Measurements from ENCODE around the gene PEX6.

PEX6 gene, protein sequence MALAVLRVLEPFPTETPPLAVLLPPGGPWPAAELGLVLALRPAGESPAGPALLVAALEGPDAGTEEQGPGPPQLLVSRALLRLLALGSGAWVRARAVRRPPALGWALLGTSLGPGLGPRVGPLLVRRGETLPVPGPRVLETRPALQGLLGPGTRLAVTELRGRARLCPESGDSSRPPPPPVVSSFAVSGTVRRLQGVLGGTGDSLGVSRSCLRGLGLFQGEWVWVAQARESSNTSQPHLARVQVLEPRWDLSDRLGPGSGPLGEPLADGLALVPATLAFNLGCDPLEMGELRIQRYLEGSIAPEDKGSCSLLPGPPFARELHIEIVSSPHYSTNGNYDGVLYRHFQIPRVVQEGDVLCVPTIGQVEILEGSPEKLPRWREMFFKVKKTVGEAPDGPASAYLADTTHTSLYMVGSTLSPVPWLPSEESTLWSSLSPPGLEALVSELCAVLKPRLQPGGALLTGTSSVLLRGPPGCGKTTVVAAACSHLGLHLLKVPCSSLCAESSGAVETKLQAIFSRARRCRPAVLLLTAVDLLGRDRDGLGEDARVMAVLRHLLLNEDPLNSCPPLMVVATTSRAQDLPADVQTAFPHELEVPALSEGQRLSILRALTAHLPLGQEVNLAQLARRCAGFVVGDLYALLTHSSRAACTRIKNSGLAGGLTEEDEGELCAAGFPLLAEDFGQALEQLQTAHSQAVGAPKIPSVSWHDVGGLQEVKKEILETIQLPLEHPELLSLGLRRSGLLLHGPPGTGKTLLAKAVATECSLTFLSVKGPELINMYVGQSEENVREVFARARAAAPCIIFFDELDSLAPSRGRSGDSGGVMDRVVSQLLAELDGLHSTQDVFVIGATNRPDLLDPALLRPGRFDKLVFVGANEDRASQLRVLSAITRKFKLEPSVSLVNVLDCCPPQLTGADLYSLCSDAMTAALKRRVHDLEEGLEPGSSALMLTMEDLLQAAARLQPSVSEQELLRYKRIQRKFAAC

DNA sequence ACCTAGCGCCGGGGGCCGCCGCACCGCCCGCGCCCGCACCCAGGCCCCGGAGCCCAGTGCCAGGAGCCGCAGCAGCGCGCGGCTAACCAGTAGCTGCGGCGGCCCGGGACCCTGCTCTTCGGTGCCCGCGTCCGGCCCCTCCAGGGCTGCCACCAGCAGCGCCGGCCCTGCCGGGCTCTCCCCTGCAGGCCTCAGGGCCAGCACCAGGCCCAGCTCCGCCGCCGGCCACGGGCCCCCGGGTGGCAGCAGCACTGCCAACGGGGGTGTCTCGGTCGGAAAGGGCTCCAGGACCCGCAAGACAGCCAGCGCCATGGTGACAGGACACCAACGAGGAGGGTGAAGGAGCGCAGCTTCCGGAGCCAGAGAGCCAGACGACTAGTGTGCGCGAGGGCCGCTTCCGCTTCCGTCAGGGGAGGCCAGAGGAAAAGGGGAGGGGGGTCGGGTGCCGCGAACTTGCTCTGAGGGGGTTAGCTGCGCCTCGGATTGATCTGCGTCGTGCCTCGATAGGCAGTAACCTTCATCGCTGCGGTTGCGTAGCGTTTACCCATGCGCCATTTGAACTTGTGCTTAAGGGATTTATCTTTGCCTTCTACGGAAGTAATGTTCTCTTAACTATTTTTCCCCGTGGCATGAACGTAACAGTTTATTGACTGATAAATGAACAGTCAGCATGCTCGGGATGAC, at the start of gene PEX6:
Gene PEX6 (minus strand): TSS at position 343 of the 684 bp plus-strand sequence. CDS start 31 bp downstream, at position 312.
- no peak for DNase-seq (ENCODE audit: low read depth, low spot score)

DNA sequence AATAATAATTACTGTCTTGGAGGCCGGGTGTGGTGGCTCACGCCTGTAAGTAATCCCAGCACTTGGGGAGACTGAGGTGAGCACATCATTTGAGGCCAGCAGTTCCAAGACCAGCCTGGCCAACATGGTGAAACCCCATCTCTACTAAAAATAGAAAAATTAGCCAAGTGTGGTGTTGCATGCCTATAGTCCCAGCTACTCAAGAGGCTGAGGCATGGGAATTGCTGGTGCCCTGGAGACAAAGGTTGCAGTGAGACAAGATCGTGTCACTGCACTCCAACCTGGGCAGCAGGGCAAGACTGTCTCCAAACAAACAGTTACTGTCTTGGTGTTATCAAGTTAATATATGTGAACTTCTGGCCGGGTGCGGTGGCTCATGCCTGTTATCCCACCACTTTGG, 47.4 kb upstream of the PEX6 start:
- no peak for DNase-seq (ENCODE audit: low read depth, low spot score)

DNA sequence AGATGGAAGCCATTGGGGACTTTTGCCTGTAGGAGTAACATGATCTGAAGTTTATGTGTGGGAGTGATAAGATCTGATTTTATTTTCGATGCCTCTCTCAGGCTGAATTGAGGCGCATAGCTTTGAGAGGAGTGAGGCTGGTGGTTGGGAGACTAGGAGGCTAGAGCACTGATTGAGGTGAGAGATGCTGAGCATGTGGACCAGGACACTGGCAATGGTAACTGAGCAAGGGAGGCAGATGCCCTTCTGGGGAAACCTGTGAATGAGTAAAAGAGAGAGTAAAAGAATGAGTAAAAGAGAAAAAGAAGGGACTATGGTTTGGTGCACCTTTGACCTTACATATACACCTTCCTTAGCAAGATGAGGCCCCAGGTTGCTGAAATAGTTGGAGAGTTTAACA, 45.5 kb upstream of the PEX6 start:
- no peak for DNase-seq (ENCODE audit: low read depth, low spot score)

DNA sequence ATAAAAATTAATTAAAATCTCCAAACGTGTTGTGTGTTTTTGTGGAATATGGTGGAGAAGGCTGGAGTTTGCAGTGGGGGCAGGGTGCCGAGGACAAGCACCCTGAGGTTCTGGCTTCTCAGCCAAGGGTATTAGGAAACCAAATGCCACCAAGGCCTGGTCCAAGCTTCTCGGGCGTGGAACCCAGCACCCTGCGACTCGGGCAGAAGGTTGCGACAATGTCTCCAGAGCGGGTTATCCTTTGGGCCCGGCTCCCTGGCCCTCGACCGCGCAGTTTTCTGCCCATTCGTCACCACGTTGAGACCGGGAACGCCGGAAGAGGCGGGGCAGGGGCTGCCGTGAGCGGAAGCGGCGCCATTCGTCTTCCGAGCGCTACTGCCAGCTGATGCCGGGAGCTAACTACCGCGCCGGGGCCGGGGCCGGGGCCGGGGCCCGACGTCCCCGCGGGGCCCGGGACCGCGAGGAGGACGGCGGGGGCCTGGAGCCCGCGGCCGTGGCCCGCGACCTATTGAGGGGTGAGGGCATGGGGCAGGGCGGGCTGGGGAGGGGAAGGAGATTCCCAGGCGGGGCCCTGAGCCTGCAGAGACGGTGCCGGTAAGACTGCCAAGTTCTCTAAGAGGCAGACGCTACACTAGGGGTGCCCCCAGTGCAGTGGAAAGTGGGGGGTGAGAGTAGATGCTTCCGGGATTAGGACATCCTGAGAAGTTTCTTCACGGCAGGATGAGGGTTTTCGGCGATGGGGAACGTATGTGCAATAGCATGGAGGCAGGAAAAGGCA, 42.5 kb upstream of the PEX6 start, which contains the start of gene RRP36:
Gene RRP36 (plus strand): TSS at position 354 of the 778 bp plus-strand sequence. CDS start 32 bp downstream, at position 386.
- no peak for DNase-seq (ENCODE audit: low read depth, low spot score)

DNA sequence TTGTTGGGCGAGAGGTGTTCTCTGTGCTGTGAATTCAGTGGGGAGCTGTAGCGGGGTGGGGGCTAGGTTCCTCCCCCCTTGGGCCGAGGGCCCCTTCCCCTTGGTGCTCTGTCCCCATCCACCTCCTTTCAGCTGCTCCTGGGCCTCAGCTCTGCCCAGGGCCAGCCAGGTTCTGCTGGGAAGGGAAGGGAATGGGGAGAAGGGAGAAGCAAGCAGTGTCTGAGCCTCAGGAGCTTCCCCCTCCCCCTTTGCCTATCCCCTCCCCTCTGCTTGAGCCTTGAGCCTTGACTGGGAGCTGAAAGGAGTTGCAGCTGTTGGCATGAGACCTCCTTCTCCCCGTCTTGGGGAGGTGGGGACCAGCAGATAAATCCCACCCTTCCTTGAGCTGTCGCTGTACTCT, 41.9 kb upstream of the PEX6 start:
- no peak for DNase-seq (ENCODE audit: low read depth, low spot score)

DNA sequence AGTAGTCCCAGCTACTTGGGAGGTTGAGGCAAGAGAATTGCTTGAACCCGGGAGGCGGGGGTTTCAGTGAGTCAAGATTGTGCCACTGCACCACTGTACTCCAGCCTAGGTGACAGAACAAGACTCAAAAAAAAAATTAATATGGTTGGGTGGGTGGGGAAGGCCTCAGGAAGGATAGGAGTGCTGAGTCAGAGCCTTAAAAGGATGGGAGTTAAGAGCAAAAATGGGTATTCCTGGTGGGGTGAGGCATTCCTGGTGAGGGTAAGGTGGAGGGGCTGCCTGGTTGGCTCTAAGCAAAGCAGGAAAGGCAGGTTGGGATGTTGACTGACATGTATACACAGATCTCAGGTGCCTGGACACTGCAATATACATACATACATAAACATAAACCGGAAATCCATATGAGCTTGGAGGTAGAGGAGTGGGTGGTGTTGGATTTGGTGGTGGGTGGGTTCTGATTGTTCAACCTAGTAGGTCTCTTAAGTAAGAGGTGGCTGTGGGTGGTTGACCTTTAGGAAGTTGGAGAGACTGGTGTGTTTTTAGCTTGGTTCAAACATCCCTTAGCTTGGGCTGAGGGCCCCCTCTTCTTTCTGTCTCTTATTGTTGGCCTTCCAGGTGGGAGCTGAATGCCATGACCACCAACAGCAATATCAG, 41.2 kb upstream of the PEX6 start:
- no peak for DNase-seq (ENCODE audit: low read depth, low spot score)

DNA sequence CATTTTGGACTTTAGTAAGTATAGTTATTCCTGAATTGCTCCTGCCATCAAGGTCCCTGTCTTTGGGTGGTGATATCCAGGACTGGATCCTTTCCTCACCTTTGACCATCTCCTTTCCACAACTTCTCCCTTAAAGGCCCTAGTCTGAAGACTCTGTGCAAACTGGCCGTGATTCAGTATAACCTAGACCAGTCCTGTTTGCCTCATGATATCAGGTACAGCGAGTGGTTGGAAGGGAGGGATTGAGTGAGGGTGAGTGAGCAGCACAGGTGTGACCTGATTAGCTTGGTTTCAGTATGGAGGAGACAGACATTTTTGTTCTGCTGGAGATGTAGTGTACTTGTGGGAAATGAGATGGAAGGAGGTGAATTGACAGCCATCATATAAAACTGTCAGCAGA, 40.2 kb upstream of the PEX6 start:
- DNase-seq (ENCODE audit: low read depth, low spot score): no peak

DNA sequence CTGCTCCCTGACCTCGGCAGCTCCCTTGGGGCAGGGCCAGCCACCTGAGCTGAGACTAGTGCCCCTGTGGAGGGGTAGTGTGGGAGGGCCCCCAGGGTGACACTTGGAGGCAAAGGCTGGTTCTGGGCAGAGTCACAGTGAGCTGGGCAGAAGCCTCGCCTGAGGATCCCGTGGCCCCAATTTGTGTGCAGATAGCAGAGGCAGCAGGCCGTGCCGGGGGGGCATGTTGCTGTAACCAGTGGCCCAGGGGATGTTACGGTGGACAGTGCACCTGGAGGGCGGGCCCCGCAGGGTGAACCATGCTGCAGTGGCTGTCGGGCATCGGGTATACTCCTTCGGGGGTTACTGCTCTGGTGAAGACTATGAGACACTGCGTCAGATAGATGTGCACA, 38.0 kb upstream of the PEX6 start:
- DNase-seq (ENCODE audit: low read depth, low spot score): no peak

DNA sequence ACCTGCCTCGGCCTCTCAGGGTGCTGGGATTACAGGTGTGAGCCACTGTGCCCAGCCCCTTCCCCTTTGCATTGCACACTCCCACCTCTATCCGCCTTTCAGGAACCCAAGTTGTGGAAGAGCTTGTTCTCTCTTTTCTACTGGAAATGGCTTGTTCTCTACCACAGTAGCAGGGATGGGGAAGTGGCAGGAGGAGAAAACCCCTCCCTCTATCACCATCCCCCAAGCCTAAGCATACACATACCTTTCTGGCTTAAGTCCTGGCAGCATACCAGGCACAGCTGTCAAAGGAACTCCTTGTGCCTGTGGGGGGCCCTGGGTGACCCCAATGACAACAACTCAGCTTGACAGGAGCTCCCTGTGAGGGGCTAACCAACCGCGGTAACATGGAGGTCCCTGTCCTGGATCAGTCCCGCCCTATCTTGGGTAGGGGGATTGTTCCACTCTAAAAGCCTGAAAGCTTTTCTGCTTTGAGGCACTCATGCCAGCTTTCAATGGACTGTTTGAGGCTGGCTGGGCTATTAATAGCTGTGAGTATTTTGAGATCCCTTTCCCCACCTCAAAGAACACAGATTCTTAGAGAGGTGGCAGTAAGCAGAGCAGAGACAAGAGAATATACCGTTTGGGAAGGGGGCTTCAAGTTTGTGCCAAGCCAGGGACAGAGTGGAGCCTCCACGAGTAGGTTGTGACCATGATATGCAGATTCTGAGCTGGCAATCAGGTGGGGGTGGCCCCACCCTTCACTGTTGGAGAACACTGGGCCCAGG, 37.4 kb upstream of the PEX6 start:
- DNase-seq (ENCODE audit: low read depth, low spot score): no peak

DNA sequence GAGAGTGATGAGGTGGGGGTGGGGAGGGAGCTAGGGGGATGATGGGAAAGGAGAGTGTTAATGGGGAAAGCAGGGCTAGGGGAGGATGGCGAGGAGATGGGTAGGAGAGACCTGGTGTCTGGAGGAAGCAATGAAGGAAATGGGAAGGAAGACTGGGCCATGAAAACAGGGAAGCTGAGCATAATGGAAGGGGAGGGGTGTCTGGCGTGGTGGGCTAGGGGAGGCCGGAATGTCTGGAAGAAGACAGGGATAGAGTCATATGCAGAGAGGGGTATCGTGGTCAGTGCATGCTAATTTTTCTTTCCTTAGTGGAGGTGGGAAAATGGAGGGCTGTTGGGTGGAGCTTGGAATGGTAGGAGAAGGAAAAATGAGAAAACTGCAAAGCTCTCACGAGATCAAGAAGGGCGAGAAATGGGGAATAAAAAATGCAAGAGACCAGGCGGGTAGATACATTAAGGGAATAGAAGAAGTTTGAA, 35.5 kb upstream of the PEX6 start:
- no peak for DNase-seq (ENCODE audit: low read depth, low spot score)

DNA sequence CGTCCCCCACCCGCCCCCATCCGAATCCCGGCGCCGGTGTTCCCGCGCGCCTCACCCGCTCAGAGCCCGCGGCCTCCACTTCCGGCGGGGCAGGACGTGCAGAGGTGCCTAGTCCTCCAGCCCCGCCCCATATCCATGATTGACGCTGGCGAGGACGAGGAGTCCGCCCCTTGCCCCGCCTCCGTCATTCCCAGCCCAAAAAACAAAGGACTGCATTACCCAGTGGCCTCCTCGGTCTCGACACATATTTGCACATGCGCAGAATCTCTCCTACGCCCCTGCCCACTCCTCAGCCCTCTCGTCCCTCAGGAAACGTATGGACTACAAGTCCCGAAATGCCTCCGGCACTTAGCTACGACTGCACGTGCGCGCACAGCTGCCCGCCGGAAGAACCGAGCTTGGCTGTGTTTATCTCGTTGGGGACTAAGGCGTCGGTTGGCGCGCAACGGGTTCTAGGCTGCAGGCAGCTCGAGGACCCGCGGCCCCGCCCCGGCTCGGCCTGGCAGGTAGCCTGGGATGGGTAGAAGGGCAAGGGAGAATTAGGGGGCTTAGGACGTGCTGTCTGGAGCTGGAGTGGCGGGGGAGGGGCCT, 35.0 kb upstream of the PEX6 start, which contains the start of the genes KLHDC3 and MEA1:
Gene KLHDC3 (plus strand): TSS at position 407 of the 591 bp plus-strand sequence. CDS start 2,944 bp downstream, outside the sequence.
Gene MEA1 (minus strand): TSS at position 104 of the 591 bp plus-strand sequence. CDS start 133 bp downstream, outside the sequence.
- peak; percentile 99 for DNase-seq (ENCODE audit: low read depth, low spot score)

DNA sequence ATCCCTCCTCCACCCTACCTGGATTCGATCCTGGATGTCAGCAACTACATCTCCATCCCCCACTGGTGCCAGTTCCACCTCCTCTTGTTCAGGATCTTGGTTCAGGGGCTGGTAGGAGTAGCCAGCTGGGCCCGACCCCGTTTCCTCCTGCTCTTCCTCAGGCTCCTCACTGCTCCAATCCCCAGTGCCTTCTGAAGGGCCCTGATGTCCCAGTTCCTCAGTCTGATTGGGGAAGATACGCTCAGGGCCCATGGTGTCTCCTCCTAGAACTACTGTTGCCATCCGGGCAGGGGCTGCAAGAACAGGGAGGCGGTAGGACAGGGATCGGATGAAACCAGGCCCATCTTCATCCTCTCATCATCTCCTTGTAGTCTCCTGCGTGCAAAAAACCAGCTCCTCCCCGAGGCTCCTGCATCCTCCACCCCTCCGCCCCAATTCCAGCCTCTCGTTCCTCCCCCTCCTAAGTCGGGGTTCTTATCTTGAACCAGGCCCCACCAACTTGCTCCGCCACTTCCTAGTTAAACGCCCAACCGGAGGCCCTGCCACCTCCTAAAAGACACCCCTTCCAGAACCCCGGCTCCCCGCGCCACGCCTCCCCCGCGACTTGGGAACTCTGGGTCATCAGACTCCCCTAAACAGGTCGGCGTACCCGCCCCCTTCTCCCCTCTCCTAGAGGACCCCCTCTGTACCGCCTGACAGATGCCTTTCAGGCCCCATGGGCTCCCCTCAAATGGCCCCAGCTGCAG, 34.3 kb upstream of the PEX6 start:
- no peak for DNase-seq (ENCODE audit: low read depth, low spot score)

DNA sequence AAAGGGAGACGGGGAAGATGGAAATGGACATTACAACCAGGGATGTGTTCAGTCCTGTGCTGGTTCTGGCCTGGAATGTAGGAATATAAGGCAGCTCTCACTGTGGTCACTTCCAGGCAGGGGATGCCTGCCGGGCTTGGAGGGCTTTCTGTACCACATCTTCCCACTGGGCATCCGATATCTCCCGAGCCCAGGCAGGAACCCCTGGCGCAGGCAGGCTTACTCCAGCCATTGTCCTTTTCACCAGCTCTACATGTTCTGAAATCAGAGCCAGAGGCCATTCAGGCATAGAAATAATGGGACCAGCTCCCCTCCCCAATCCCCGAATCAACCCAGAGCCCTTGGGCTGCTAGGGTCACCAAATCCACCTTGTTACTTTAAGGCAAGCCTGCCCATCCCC, 33.4 kb upstream of the PEX6 start:
- no peak for DNase-seq (ENCODE audit: low read depth, low spot score)

DNA sequence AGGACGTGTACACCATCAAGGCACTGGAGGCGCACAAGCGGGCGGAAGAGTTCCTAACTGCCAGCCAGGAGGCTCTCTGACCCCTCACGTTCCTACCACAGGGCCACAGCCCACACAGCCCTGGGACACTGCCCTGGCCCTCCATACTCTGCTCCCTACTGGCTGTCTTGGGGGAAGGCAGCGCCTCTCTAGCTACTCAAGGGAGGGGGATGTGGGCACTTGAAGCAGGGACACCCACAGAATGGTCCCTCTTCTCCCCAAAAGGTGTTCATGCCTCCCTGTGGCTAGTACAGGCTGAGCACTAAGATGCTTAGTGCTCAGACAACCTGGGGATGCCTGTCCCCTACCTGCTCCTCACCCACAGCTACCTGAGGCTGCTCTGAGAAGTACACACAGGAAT, 32.2 kb upstream of the PEX6 start:
- DNase-seq (ENCODE audit: low read depth, low spot score): no peak

DNA sequence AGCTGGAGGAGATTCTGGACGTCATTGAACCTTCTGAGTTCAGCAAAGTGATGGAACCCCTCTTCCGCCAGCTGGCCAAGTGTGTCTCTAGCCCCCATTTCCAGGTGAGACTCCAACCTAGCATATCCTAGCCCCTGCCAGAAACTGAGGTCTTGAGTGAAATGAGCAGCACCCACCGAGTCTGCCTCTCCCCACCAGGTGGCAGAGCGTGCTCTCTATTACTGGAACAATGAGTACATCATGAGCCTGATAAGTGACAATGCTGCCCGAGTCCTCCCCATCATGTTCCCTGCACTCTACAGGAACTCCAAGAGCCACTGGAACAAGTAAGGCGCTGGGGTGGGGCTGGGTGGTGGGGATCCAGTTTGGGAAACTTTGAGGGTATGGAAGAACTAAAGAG, 30.1 kb upstream of the PEX6 start:
- no peak for DNase-seq (ENCODE audit: low read depth, low spot score)

DNA sequence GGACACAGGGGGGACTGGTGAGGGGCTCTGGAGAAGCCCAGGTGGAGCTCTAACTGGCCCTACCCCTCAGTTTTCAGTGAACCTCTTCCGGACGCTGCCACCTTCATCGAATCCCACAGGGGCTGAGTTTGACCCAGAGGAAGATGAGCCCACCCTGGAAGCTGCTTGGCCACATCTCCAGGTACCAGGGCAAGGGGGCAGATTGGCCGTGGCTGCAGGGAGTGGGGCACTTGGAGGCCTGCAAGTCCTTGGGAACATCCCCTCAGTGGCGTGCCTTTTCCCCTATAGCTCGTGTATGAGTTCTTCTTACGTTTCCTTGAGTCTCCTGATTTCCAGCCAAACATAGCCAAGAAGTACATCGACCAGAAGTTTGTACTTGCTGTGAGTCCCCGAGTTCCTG, 28.1 kb upstream of the PEX6 start:
- no peak for DNase-seq (ENCODE audit: low read depth, low spot score)

DNA sequence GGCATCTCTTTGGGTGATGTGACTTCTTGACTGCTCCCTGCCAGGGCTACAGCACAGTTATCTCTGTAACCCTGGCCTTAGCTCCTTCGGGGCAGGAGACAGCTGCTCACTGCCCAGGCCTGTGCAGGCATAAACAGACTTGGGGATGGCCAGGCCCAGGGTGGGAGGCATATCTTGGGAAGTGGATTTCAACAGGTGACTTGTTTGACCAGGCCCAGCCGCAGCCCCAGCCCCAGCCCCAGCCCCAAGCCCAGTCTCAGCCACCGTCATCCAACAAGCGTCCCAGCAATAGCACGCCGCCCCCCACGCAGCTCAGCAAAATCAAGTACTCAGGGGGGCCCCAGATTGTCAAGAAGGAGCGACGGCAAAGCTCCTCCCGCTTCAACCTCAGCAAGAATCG, 27.3 kb upstream of the PEX6 start:
- no peak for DNase-seq (ENCODE audit: low read depth, low spot score)

DNA sequence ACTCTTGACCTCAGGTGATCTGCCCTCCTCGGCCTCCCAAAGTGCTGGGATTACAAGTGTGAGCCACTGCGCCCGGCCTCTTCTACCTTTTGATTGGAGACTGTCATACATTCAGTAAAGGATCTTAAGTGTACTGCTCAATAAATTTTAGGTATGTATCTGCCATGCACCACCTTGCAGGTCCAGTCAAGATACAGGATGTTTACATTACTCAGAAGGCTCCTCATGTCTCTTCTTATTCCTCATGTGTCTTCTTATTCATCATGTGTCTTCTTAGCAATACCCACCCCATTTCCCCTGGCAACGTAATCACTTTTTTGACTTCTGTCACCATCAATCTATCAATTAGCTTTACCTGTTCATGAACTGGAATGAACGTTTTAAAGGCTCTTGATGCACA, 26.9 kb upstream of the PEX6 start:
- DNase-seq (ENCODE audit: low read depth, low spot score): no peak
